MM.1S (cell line): ENCODE measurements around the gene STK36.

ENCODE experiments used
- EZH2 ChIP-seq: fragments of 300-600 bp; sonication (generic); optimal IDR thresholded peaks from 2 replicates; pipeline ENCODE3; 2017; ENCODE audit warnings: low read depth, mild to moderate bottlenecking, antibody characterized with exemption, low read length, mixed read lengths
- EZH2phosphoT487 ChIP-seq: fragments of 300-600 bp; sonication (generic); IDR thresholded peaks from 2 replicates; pipeline ENCODE4 v1.6.1; 2018; ENCODE audit warnings: antibody characterized with exemption, low read length
- TF ChIP-seq, protein P1 (sequence below): fragments of 300-600 bp; sonication (generic); IDR thresholded peaks from 2 replicates; pipeline ENCODE4 v1.5.1; 2016; ENCODE audit warnings: antibody characterized with exemption, low read length, mixed read lengths

DNA sequence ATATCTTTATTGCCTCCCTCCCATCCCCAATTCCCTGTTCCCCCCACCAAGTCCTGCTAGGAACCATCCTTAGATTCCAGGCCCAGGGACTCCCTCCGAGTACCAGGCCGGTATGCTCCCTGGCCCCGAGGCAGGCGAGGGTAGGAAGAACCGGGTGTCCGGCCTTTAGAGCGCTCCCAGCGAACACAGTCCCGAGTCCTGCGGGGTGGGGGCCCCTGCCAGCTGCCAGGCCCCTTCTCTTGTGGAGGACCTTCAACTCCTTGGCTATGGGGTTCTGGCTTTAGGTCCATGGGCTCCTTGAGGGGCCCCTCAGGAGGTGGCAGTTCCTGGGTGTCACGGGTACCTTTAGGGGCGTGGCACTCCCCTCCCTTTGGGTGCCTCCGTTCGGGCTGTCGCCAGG lies 8.0 kb upstream of the STK36 start:
- TF ChIP-seq, protein P1, sequence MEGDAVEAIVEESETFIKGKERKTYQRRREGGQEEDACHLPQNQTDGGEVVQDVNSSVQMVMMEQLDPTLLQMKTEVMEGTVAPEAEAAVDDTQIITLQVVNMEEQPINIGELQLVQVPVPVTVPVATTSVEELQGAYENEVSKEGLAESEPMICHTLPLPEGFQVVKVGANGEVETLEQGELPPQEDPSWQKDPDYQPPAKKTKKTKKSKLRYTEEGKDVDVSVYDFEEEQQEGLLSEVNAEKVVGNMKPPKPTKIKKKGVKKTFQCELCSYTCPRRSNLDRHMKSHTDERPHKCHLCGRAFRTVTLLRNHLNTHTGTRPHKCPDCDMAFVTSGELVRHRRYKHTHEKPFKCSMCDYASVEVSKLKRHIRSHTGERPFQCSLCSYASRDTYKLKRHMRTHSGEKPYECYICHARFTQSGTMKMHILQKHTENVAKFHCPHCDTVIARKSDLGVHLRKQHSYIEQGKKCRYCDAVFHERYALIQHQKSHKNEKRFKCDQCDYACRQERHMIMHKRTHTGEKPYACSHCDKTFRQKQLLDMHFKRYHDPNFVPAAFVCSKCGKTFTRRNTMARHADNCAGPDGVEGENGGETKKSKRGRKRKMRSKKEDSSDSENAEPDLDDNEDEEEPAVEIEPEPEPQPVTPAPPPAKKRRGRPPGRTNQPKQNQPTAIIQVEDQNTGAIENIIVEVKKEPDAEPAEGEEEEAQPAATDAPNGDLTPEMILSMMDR, result no peak
- TF ChIP-seq EZH2, result no peak
- no peak for TF ChIP-seq EZH2phosphoT487
